ENCODE data around the gene LFNG. TPM values are rescaled to one million over a fixed set of nuclear protein-coding genes. Genes with fewer than 3 reads are reported as not detected.

LFNG gene
- total RNA-seq, 8 experiments from 2014 or later: 0.71 to 49.3 (median 6.3) TPM; not detected in 1

GRCh38 chr7:2510130-2510776, 9.3 kb upstream of the LFNG start:
- in situ Hi-C loops (cut with MboI; ENCODE audit: low pct_unique_long_range_greater_than_20kb in 2 of 9, low sequenced_read_pairs in 9 of 9, unreplicated experiment in 9 of 9): no loop called here
- Histone ChIP-seq H3K4me1 (replicated peaks in 1 of 2) (peaks cover 31 to 33% of the 10 kb centered on the region in 2 donors), H3K4me3 (no peak overlapping the region), H3K27ac (no peak overlapping the region)
- no peak for ATAC-seq (replicated peaks in 6 of 8)
- WGBS, 10 experiments: 82 to 100% (median 100%) methylated on average over 1 to 2 of the region's 13 CpGs; no CpG with 5 or more reads in 7 of the 10 experiments

- ATAC-seq (replicated peaks in 6 of 8): peak in 2 of 8 experiments; percentile 14 to 24
- no peak overlapping the region for H3K4me3 ChIP-seq
- no peak overlapping the region for H3K27ac ChIP-seq
- 37 to 100% (median 64%) methylated on average over 1 to 6 of the region's 27 CpGs; no CpG with 5 or more reads in 6 of the 10 experiments for WGBS, 10 experiments
- in situ Hi-C loops (cut with MboI; ENCODE audit: low pct_unique_long_range_greater_than_20kb in 2 of 9, low sequenced_read_pairs in 9 of 9, unreplicated experiment in 9 of 9): no loop called here
- H3K4me1 ChIP-seq (replicated peaks in 1 of 2): peaks cover 31 to 35% of the 10 kb centered on the region in 2 donors
Observed at GRCh38 chr7:2510909-2511768, 8.4 kb upstream of the LFNG start.

- 69 to 100% (median 80%) methylated on average over 1 to 7 of the region's 18 CpGs; no CpG with 5 or more reads in 6 of the 10 experiments for WGBS, 10 experiments
- H3K27ac ChIP-seq: no peak overlapping the region
- in situ Hi-C loops (cut with MboI; ENCODE audit: low pct_unique_long_range_greater_than_20kb in 2 of 9, low sequenced_read_pairs in 9 of 9, unreplicated experiment in 9 of 9): no loop called here
- no peak overlapping the region for H3K4me3 ChIP-seq
- H3K4me1 ChIP-seq (replicated peaks in 1 of 2): peaks cover 31 to 41% of the 10 kb centered on the region in 2 donors
- no peak for ATAC-seq (replicated peaks in 6 of 8)
Observed at GRCh38 chr7:2511769-2512168, 7.8 kb upstream of the LFNG start.

GRCh38 chr7:2512179-2512661, 7.4 kb upstream of the LFNG start:
- Histone ChIP-seq H3K4me3 (no peak overlapping the region), H3K4me1 (replicated peaks in 1 of 2) (peaks cover 31 to 45% of the 10 kb centered on the region in 2 donors), H3K27ac (no peak overlapping the region)
- peak in 3 of 8 experiments; percentile 13 to 38 (median 23) for ATAC-seq (replicated peaks in 6 of 8)
- in situ Hi-C loops (cut with MboI; ENCODE audit: low pct_unique_long_range_greater_than_20kb in 2 of 9, low sequenced_read_pairs in 9 of 9, unreplicated experiment in 9 of 9): no loop called here
- 29 to 81% (median 53%) methylated on average over 1 to 6 of the region's 12 CpGs; no CpG with 5 or more reads in 6 of the 10 experiments for WGBS, 10 experiments

- in situ Hi-C loops (cut with MboI; ENCODE audit: low pct_unique_long_range_greater_than_20kb in 2 of 9, low sequenced_read_pairs in 9 of 9, unreplicated experiment in 9 of 9): no loop called here
- 80 to 100% (median 80%) methylated on average over 1 of the region's 3 CpGs; no CpG with 5 or more reads in 7 of the 10 experiments for WGBS, 10 experiments
- Histone ChIP-seq H3K27ac (no peak overlapping the region), H3K4me1 (replicated peaks in 1 of 2) (peaks cover 31 to 50% of the 10 kb centered on the region in 2 donors), H3K4me3 (no peak overlapping the region)
- no peak for ATAC-seq (replicated peaks in 6 of 8)
Observed at GRCh38 chr7:2512713-2513112, 6.9 kb upstream of the LFNG start.

GRCh38 chr7:2513702-2514101, 5.9 kb upstream of the LFNG start:
- ATAC-seq (replicated peaks in 6 of 8): no peak
- Histone ChIP-seq H3K4me3 (no peak overlapping the region), H3K27ac (no peak overlapping the region), H3K4me1 (replicated peaks in 1 of 2) (peaks cover 33 to 55% of the 10 kb centered on the region in 2 donors)
- 52 to 100% (median 70%) methylated on average over 1 to 2 of the region's 7 CpGs; no CpG with 5 or more reads in 6 of the 10 experiments for WGBS, 10 experiments
- in situ Hi-C loops (cut with MboI; ENCODE audit: low pct_unique_long_range_greater_than_20kb in 2 of 9, low sequenced_read_pairs in 9 of 9, unreplicated experiment in 9 of 9): no loop called here

GRCh38 chr7:2514473-2515423, 4.8 kb upstream of the LFNG start:
- Histone ChIP-seq H3K27ac (no peak overlapping the region), H3K4me1 (replicated peaks in 1 of 2) (peaks cover 26 to 49% of the 10 kb centered on the region in 2 donors), H3K4me3 (no peak overlapping the region)
- in situ Hi-C loops (cut with MboI; ENCODE audit: low pct_unique_long_range_greater_than_20kb in 2 of 9, low sequenced_read_pairs in 9 of 9, unreplicated experiment in 9 of 9): no loop called here
- 60 to 100% (median 74%) methylated on average over 2 to 9 of the region's 9 CpGs for WGBS, 10 experiments
- no peak for ATAC-seq (replicated peaks in 6 of 8)

GRCh38 chr7:2515424-2516193, 4.0 kb upstream of the LFNG start:
- in situ Hi-C loops (cut with MboI; ENCODE audit: low pct_unique_long_range_greater_than_20kb in 2 of 9, low sequenced_read_pairs in 9 of 9, unreplicated experiment in 9 of 9): no loop called here
- Histone ChIP-seq H3K4me3 (no peak overlapping the region), H3K27ac (no peak overlapping the region), H3K4me1 (replicated peaks in 1 of 2) (peaks cover 26 to 48% of the 10 kb centered on the region in 2 donors)
- WGBS, 10 experiments: 0 to 100% (median 93%) methylated on average over 1 to 3 of the region's 15 CpGs; no CpG with 5 or more reads in 7 of the 10 experiments
- no peak for ATAC-seq (replicated peaks in 6 of 8)

GRCh38 chr7:2516194-2516555, 3.4 kb upstream of the LFNG start:
- peaks cover 22 to 44% of the 10 kb centered on the region in 2 donors for H3K4me1 ChIP-seq (replicated peaks in 1 of 2)
- no peak for ATAC-seq (replicated peaks in 6 of 8)
- no peak overlapping the region for H3K4me3 ChIP-seq
- WGBS, 10 experiments: 10 to 100% (median 52%) methylated on average over 2 to 4 of the region's 8 CpGs; no CpG with 5 or more reads in 6 of the 10 experiments
- no peak overlapping the region for H3K27ac ChIP-seq
- in situ Hi-C loops (cut with MboI; ENCODE audit: low pct_unique_long_range_greater_than_20kb in 2 of 9, low sequenced_read_pairs in 9 of 9, unreplicated experiment in 9 of 9): no loop called here

GRCh38 chr7:2517026-2517425, 2.5 kb upstream of the LFNG start:
- Histone ChIP-seq H3K4me1 (replicated peaks in 1 of 2) (peaks cover 20 to 41% of the 10 kb centered on the region in 2 donors), H3K27ac (no peak overlapping the region)
- WGBS, 10 experiments: 40 to 83% methylated on average over 1 to 2 of the region's 8 CpGs; no CpG with 5 or more reads in 8 of the 10 experiments

GRCh38 chr7:2517678-2518507, 1.7 kb upstream of the LFNG start:
- ATAC-seq (replicated peaks in 6 of 8): no peak
- 33 to 100% (median 55%) methylated on average over 1 to 4 of the region's 18 CpGs; no CpG with 5 or more reads in 5 of the 10 experiments for WGBS, 10 experiments
- Histone ChIP-seq H3K4me3 (no peak overlapping the region), H3K27ac (no peak overlapping the region), H3K4me1 (replicated peaks in 1 of 2) (peaks cover 18 to 43% of the 10 kb centered on the region in 2 donors)
- in situ Hi-C loops (cut with MboI; ENCODE audit: low pct_unique_long_range_greater_than_20kb in 2 of 9, low sequenced_read_pairs in 9 of 9, unreplicated experiment in 9 of 9): no loop called here

More at GRCh38 chr7:2517026-2517425, 2.5 kb upstream of the LFNG start:
- ATAC-seq (replicated peaks in 6 of 8): no peak
- in situ Hi-C loops (cut with MboI; ENCODE audit: low pct_unique_long_range_greater_than_20kb in 2 of 9, low sequenced_read_pairs in 9 of 9, unreplicated experiment in 9 of 9): no loop called here
- H3K4me3 ChIP-seq: no peak overlapping the region

Measured in motor neuron (in vitro differentiated cells).